Eye (tissue), 1 donor: ENCODE results near the gene STX3.

Experiments used
- DNase-seq: peaks from one replicate; pipeline ENCODE4 v3.0.0-alpha.2; 2015

STX3 gene

GRCh38 chr11:59754859-59755700 is at the start of gene STX3:
Gene STX3, plus strand, starts transcription at chr11:59755376. Its CDS starts 230 bp downstream, at chr11:59755606.
- DNase-seq: peak; percentile 81

GRCh38 chr11:59706518-59707285 is 48.5 kb upstream of the STX3 start:
- DNase-seq: no peak

- DNase-seq: no peak
These were observed 47.8 kb upstream of the STX3 start for GRCh38 chr11:59707371-59707770.

GRCh38 chr11:59708537-59708936 is 46.6 kb upstream of the STX3 start:
- DNase-seq: no peak

GRCh38 chr11:59710136-59710847 is 44.9 kb upstream of the STX3 start:
- no peak for DNase-seq

- no peak for DNase-seq
These were observed 41.4 kb upstream of the STX3 start, which contains the start of gene OR10V1 for GRCh38 chr11:59713745-59714144. Gene OR10V1, minus strand, starts transcription at chr11:59713845. Its CDS starts 0 bp downstream, at chr11:59713845.

GRCh38 chr11:59716051-59716450 is 39.1 kb upstream of the STX3 start:
- DNase-seq: no peak

- DNase-seq: no peak
These were observed 35.6 kb upstream of the STX3 start for GRCh38 chr11:59719556-59719955.

GRCh38 chr11:59724066-59724465 is 31.1 kb upstream of the STX3 start:
- no peak for DNase-seq

- no peak for DNase-seq
These were observed 27.8 kb upstream of the STX3 start for GRCh38 chr11:59727426-59727825.

GRCh38 chr11:59728154-59728553 is 27.0 kb upstream of the STX3 start:
- no peak for DNase-seq

GRCh38 chr11:59728913-59729312 is 26.3 kb upstream of the STX3 start:
- DNase-seq: no peak

- DNase-seq: no peak
These were observed 25.3 kb upstream of the STX3 start for GRCh38 chr11:59729834-59730233.

GRCh38 chr11:59730896-59731565 is 24.1 kb upstream of the STX3 start:
- no peak for DNase-seq

- no peak for DNase-seq
These were observed 9.1 kb upstream of the STX3 start for GRCh38 chr11:59746111-59746510.

- DNase-seq: peak; percentile 91
These were observed 1.3 kb upstream of the STX3 start for GRCh38 chr11:59753650-59754493.

- DNase-seq: no peak
These were observed 700 bp upstream of the STX3 start for GRCh38 chr11:59754494-59754858.

- peak; percentile 67 for DNase-seq
These were observed 753 bp downstream of the STX3 start for GRCh38 chr11:59755701-59756557.

GRCh38 chr11:59756558-59756840 is 1.3 kb downstream of the STX3 start:
- no peak for DNase-seq

- DNase-seq: no peak
These were observed 1.7 kb downstream of the STX3 start for GRCh38 chr11:59756845-59757244.

- no peak for DNase-seq
These were observed 3.3 kb downstream of the STX3 start for GRCh38 chr11:59758401-59759037.
